GM19395 (cell line): ENCODE results near the gene EXD3.

Experiments
- ATAC-seq: cut with Tn5 transposase; IDR thresholded peaks from one replicate; pipeline ENCODE4 v1.9.1; 2021; ENCODE audit warnings: mild to moderate bottlenecking, moderate library complexity; ENCODE audit not compliant: unreplicated experiment

EXD3 gene

GRCh38 chr9:137433916-137434431 lies 11.0 kb upstream of the EXD3 start:
- ATAC-seq = no peak

DNA sequence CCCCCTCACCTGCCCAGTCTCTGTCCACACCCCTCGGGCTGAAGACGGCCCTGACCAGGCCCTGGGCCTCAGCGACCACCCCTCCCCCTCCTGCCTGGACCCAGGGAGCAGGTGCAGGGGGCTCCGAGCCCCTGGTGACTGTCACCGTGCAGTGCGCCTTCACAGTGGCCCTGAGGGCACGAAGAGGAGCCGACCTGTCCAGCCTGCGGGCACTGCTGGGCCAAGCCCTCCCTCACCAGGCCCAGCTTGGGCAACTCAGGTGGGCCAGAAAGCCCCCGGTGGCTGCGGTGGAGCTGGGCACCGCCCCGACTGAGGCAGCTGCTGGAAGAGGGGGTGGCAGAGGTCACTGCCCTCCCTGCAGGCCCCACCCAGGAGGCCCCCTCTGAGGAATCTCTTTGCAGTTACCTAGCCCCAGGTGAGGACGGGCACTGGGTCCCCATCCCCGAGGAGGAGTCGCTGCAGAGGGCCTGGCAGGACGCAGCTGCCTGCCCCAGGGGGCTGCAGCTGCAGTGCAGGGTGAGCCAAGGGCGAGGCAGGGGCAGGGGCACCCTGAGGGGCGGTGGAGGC lies 10.5 kb upstream of the EXD3 start:
- no peak for ATAC-seq

DNA sequence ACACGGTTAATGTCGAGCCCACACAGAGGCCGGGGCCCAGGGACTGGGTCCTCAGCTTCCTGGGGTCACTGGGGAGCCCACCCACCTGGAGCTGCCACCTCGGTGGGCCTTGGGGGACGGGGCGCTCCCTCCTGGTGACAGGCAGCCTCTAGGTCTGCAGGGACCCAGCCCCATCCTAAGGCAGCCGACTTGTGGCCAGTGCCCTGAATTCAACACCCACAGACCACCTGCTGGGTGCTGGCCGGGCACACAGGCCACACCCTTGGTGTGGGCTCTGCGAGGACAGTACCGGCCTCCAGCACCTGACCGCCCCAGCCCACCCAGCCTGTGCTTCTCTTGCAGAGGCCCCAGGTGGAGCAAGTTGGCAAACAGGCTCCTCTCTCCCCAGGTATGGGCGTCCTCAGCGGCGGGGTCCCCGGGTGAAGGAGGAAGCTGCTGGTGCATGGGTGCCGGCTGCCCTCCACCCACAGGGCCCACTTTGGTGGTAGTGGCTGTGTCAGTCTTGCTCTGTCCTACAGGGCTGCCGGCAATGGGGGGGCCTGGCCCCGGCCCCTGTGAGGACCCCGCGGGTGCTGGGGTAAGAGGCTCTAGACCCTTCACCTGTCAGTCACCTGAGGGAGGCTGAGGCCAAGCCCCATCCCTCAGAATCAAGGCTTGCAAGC lies 9.9 kb upstream of the EXD3 start:
- no peak for ATAC-seq

DNA sequence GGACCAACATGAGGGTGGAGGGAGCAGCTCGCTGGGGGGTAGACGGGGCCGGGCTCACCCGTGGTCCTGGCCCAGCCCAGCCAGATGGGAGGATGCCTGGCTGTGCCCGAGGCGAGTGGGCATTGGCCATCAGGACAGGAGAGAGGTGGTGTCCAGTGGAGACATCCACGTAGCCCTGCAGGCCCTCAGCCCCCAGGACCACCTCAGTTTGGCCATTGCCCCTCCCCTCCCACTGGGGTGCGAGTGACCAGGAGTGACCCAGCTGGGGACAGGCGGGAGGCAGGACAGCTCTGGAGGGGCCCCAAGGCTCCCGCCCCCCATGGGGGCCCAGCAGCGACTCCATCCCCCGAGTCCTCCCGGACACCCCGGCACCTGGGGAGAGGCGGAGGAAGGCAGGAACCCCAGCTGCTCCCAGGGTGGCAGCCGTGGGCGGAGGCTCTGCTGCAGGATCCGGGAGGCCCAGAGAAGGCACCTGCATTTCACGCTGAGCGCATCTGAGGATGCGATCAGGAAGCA lies 8.5 kb upstream of the EXD3 start:
- ATAC-seq = no peak

- no peak for ATAC-seq
Measured at GRCh38 chr9:137430723-137431415, 7.9 kb upstream of the EXD3 start.

DNA sequence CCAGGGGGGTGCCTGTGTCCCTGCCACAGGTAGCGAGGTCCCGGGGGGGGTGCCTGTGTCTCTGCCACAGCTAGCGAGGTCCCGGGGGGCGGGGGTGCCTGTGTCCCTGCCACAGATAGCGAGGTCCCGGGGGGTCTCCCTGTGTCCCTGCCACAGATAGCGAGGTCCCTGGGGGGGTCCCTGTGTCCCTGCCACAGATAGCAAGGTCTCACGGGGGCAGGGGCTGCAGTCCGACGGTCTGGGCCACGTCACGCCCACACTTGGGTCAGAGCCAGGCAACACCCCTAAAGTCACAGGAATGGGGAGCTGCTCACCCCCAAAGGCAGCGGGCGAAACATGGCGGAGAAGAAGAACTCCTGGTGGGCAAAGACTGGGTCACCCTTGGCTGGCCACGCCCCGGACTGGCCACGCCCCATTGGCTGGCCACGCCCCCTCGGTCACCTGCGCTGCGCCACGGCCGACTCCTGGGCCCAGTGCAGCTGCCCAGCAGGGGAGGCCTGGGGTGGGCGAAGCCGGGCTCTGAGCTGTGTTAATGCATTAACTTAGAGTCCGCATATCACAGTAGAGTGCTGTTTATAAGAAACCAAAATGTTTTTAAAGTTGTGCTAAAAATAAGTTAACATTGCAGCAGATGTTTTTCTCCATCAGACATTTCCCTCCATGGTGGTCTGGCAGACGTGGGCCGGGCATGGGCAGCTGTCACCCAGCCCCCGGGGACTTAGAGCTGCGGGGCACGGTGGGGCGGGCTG lies 7.2 kb upstream of the EXD3 start:
- no peak for ATAC-seq

DNA sequence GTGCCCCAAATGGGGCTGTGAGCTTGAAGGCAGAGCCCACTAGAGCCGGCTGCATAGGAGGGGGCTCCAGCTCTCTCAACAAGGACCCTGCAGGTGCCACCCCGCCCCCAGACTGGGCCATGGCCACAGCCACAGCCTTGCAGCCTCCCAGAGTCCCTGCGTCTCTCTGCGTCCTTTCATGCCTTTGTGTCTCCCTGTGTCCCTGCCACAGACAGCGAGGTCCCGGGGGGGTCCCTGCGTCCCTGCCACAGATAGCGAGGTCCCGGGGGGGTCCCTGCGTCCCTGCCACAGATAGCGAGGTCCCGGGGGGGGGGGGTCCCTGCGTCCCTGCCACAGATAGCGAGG lies 6.6 kb upstream of the EXD3 start:
- ATAC-seq = no peak

- no peak for ATAC-seq
Measured at GRCh38 chr9:137428841-137429545, 6.0 kb upstream of the EXD3 start.

DNA sequence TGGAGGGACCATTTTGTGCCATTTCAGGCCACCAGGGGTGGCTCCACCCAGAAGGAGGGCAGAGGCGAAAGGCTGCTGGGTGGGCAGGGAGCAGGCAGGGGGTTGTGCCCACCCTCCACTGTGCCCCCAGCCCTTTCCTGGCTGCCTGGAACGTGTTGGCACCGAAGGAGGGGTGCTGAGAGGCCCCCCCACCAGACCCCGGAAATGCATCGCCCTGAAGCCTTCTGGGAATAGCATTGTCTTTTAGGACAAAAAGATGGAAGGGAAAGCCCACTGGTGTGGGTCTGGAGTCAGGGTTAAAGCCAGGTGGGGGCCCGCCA lies 5.3 kb upstream of the EXD3 start:
- ATAC-seq = no peak

DNA sequence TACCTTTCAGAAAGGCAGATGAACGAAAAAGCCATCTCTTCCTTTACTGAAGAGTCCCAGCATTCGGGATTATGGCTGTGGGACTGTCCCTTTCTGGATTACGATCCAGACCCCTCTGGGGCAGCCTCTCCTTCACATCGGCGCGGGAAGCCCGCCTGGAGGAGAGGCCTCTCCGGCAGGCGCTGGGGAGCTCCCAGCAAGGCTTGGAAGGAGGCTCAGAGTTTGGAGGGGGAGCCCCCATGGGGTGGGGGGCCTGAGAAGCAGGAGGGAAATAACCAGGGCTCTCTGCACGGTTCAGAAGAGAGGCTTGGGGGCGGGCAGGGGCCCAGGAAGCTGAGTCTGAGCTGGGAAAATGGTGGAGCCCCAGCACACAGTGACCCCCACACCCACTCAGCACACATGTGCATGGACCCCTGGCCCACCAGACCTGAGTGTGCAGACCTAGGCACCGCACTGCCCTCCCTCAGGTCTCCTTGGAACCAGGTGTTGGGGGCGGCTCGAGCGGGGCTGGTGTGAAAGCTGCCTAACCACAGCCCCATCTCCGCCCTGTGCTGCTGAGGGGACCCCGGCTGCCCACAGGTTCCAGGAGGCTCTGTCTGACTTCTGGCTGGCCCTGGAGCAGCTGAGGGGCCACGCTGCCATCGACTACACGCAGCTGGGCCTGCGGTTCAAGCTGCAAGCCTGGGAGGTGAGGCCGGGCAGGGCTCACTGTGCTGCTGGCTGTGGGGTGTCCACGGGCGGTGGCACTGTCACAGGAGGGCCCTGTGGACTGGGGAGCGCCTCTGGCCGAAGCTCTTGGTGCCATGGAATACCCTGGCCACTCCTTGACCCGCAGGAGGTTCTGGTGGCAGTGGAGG lies 4.7 kb upstream of the EXD3 start:
- no peak for ATAC-seq

DNA sequence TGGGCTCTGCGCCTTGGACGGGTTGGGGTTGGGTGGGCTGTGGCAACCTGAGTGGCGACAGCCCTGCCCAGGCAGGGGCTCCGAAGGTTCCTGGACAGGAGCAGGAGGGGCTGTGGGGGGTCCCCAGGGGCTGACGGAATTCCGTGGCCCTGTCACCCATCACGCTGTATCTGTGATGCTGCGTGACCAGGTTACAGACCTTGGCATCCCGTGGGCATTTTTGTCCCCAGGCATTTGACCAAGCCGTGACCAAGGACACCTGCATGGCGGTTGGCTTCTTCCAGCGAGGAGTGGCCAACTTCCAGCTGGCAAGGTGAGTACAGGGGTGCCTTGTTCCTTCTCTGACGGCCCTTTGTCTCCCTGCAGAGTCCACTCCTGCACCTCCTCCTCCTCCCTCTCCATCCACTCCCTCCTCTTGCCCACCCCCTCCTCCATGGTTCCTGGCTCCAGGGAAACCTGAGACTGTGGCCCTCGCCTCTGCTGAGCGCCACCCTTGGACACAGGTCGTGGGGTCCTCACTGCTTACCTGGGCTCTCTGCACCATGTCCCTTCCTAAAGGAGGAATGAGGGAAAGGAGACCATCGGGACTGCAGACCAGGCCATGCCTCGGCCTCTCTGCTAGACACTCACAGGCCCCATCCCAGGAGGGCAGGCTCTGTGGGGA lies 3.2 kb upstream of the EXD3 start:
- no peak for ATAC-seq

GRCh38 chr9:137423514-137424291 lies 741 bp upstream of the EXD3 start:
- ATAC-seq = peak; percentile 33

GRCh38 chr9:137421838-137422603 lies 941 bp downstream of the EXD3 start:
- peak; percentile 4 for ATAC-seq

DNA sequence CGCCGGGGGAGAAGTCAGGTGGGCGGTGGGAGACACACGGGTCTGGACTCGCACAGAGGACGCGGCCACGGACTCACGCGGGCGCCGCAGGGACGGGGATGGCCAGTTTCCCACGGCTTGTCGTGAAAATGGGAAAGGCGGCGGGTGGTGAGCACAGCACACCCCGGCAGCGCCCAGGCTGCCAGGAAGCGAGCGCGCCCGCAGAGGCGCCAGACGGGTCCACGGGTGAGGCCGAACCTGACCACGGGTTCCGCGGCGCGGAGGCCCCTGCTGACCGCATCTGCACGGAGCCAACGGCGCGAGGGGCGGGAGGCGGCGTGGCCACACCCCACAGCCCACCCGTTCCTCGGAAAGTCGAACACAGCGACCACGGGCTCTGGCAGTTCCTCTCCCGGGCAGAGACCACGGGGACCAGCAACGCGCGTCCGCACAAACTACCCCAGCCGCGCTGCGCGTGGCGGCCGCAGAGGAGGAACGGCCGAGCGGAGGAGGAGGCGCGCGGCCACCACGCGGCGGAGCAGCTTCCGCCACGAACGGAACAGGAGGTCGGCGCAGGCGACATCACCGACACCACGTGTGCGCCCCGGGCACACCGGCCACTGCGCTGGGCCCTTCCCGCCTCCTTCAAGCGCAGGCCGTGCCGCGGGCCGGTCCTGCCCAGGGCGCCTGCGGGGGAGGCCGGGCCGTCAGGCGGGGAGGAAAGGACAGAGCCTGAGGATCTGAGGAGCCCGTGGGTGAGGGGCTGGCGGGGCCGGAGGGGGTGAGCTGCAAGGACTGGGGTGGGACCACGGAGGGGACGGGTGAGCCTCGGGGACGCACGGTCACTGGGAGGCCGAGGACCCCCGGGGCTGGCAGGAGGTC lies 5.6 kb downstream of the EXD3 start:
- no peak for ATAC-seq

- ATAC-seq = no peak
Measured at GRCh38 chr9:137416563-137417151, 6.3 kb downstream of the EXD3 start.

GRCh38 chr9:137416006-137416562 lies 6.9 kb downstream of the EXD3 start:
- no peak for ATAC-seq
